Choroid plexus epithelial cell (primary cell): ENCODE data around the gene WNK2.

Experiments used
- DNase-seq: peaks from one replicate; pipeline ENCODE4 v3.0.0-alpha.2; 2010; ENCODE audit warnings: low read depth
- H3K4me3 ChIP-seq: 2 replicates; pipeline ENCODE4 v1.5.1; 2011; ENCODE audit warnings: low read depth, mild to moderate bottlenecking, control low read depth, low read length, moderate library complexity
- TF ChIP-seq, protein P1 (sequence below): conservative IDR thresholded peaks from 2 replicates; pipeline ENCODE4 v1.5.1; 2011; ENCODE audit warnings: low read depth, mild to moderate bottlenecking, control low read depth, inconsistent platforms, low read length, moderate library complexity

WNK2 gene

GRCh38 chr9:93166699-93167098 lies 17.2 kb upstream of the WNK2 start:
- TF ChIP-seq, protein P1, sequence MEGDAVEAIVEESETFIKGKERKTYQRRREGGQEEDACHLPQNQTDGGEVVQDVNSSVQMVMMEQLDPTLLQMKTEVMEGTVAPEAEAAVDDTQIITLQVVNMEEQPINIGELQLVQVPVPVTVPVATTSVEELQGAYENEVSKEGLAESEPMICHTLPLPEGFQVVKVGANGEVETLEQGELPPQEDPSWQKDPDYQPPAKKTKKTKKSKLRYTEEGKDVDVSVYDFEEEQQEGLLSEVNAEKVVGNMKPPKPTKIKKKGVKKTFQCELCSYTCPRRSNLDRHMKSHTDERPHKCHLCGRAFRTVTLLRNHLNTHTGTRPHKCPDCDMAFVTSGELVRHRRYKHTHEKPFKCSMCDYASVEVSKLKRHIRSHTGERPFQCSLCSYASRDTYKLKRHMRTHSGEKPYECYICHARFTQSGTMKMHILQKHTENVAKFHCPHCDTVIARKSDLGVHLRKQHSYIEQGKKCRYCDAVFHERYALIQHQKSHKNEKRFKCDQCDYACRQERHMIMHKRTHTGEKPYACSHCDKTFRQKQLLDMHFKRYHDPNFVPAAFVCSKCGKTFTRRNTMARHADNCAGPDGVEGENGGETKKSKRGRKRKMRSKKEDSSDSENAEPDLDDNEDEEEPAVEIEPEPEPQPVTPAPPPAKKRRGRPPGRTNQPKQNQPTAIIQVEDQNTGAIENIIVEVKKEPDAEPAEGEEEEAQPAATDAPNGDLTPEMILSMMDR: no peak
- DNase-seq: no peak
- H3K4me3 ChIP-seq: no peak overlapping the region

GRCh38 chr9:93167185-93167584 lies 16.8 kb upstream of the WNK2 start:
- no peak overlapping the region for H3K4me3 ChIP-seq
- DNase-seq: no peak
- TF ChIP-seq, protein P1: no peak

DNA sequence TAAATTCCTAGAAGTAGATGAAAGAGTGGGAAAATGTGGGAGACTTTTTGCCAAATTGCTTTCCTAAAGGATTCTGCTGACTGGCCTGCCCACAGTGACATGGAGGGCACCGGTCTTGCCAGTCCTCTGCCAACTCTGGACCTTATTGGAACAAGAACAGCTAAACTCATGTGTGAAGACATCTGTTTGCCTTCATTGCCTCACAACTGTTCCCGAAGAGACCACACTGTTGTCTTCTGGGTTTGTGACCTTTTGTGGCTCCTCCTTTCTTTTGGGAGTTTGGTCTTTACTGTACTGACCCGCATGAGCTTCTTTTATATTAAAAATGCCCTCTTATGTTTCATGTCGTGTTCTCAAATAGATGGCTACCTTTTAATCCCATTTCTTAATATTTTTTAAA lies 16.1 kb upstream of the WNK2 start:
- no peak overlapping the region for H3K4me3 ChIP-seq
- TF ChIP-seq, protein P1: no peak
- no peak for DNase-seq

GRCh38 chr9:93168581-93168980 lies 15.4 kb upstream of the WNK2 start:
- no peak overlapping the region for H3K4me3 ChIP-seq
- no peak for DNase-seq
- TF ChIP-seq, protein P1: no peak

DNA sequence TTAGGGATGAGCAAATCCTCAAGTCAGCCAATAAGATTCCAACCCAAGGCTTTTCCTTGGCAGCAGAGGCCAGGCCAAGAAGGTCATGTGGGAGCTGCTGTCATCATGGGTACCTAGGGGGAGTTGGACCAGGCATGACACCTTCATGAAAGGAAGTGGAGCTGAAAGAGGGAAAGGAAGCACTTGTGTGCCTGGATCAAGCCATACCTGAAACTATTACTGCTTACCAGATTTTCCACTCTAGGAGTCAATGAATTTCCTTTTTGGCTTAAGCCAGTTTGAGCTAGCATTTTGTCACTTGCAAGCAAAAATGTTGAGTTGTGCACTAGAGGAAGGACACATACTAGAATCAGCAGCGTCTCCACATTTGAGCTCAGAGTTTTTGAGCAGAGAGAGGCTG lies 14.5 kb upstream of the WNK2 start:
- no peak for DNase-seq
- H3K4me3 ChIP-seq: no peak overlapping the region
- TF ChIP-seq, protein P1: no peak

- H3K4me3 ChIP-seq: no peak overlapping the region
- TF ChIP-seq, protein P1: no peak
- DNase-seq: no peak
Observed at GRCh38 chr9:93170571-93170970, 13.4 kb upstream of the WNK2 start.

- TF ChIP-seq, protein P1: no peak
- H3K4me3 ChIP-seq: no peak overlapping the region
- DNase-seq: no peak
Observed at GRCh38 chr9:93171261-93171990, 12.5 kb upstream of the WNK2 start.
